ENCODE results near the gene LAP3. TPM values are rescaled to one million over a fixed set of nuclear protein-coding genes. Genes with fewer than 3 reads are reported as not detected.

The LAP3 gene
- total RNA-seq, 2 experiments from 2014 or later: 147 to 154 TPM

DNA sequence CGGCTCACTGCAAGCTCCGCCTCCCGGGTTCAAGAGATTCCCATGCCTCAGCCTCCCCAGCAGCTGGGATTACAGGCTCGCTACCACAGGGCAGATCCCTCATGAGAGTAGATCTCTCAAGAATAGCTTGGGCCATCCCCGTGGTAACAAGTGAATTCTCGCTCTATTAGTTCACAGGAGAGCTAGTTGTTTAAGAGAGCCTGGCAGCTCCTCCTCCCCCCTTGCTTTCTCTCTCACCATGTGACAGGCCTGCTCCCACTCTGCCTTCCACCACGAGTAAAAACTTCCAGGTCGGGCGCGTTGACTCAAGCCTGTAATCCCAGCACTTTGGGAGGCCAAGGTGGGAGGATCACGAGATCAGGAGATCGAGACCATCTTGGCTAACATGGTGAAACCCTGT lies 30.3 kb upstream of the LAP3 start:
- Mint-ChIP-seq H3K36me3 (ENCODE audit: low read depth) (no peaks in the 10 kb centered on the region), H3K27ac (no peak overlapping the region), H3K4me3 (no peak overlapping the region), H3K9me3 (ENCODE audit: insufficient read depth) (no peaks in the 10 kb centered on the region), H3K27me3 (ENCODE audit: low read depth) (peaks cover 20% of the 10 kb centered on the region), H3K4me1 (ENCODE audit: low read depth) (peaks cover 9% of the 10 kb centered on the region)
- no peak for ATAC-seq
- CTCF ChIA-PET: interaction anchor here (1.0 to 1.2 kb wide), 3 partner anchors 23 to 271 kb away, joined by 3 to 6 read pairs (median 4); no protein-coding TSS in a partner anchor
- POLR2A ChIA-PET: interaction anchor here (1.1 kb wide), 1 partner anchor 265 kb away, joined by 3 read pairs; the partner anchor contains the start of gene NCAPG
- DNase-seq: no peak

DNA sequence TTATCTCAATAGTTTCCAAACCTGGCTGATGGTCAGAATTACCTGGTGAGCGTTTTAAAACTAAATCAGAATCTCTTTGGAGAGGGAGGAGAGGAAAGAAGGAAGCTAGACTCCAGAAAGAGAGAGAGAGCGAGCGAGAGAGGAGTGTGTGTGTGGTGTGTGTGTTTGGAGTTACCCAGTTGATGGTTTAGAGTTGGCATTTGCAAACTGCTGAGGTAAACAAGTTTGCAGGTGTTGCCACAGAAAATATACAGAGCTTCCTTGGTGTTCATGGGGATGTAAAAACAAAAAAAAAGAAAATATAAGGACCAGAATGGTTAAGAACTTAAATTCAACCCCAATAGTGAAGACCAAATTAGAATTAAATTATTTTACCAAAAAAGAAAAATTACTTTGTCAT lies 26.4 kb upstream of the LAP3 start:
- peaks cover 14% of the 10 kb centered on the region for H3K4me1 Mint-ChIP-seq (ENCODE audit: low read depth)
- no peaks in the 10 kb centered on the region for H3K9me3 Mint-ChIP-seq (ENCODE audit: insufficient read depth)
- no peak for DNase-seq
- peaks cover 19% of the 10 kb centered on the region for H3K27me3 Mint-ChIP-seq (ENCODE audit: low read depth)
- ChIA-PET POLR2A (no interaction called here), CTCF (interaction anchor here (2.4 to 2.9 kb wide), 2 partner anchors 68 to 86 kb away, joined by 10 to 30 read pairs; no protein-coding TSS in a partner anchor)
- ATAC-seq: no peak
- no peaks in the 10 kb centered on the region for H3K36me3 Mint-ChIP-seq (ENCODE audit: low read depth)
- H3K4me3 Mint-ChIP-seq: no peak overlapping the region
- H3K27ac Mint-ChIP-seq: no peak overlapping the region

DNA sequence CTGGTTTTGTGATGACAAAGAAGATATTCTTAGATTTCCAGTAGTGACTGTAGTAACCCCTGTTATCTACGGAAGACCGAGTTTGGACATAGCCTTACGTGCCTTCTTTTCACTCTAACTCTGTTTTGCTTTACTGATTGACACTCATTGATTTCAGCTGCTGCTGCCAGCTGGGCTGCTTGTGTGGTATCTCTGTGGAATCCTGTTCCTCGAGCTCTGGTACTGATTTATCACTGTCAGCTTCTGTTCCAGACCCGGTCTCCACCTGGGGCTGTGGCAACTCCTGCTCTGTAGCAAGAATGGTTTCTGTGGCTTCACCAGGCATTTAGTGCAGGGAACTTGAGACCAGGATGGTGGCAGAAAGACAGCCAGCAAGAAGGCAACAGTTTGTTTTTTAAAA lies 24.6 kb upstream of the LAP3 start:
- Mint-ChIP-seq H3K36me3 (ENCODE audit: low read depth) (no peaks in the 10 kb centered on the region), H3K4me3 (no peak overlapping the region), H3K27ac (no peak overlapping the region), H3K9me3 (ENCODE audit: insufficient read depth) (no peaks in the 10 kb centered on the region), H3K4me1 (ENCODE audit: low read depth) (peaks cover 14% of the 10 kb centered on the region), H3K27me3 (ENCODE audit: low read depth) (peaks cover 19% of the 10 kb centered on the region)
- ATAC-seq (no peak), DNase-seq (no peak)
- ChIA-PET POLR2A (no interaction called here), CTCF (no interaction called here)

DNA sequence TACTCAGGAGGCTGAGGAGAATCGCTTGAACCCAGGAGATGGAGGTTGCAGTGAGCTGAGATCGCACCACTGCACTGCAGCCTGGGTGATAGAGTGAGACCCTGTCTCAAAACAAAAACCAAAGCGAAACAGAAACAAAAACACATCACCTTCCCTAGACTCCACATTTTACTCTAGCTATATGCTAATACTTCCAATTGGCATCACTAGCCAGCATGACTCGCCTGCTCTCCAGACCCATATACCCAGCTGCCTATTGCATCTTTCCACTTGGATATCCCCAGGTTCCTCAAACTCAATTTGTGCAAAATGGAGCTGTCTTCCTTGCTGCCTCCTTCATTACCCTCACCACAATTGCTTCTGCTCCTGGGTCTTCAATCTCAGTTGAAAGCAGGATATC lies 22.4 kb upstream of the LAP3 start:
- ATAC-seq (no peak), DNase-seq (no peak)
- no peaks in the 10 kb centered on the region for H3K9me3 Mint-ChIP-seq (ENCODE audit: insufficient read depth)
- ChIA-PET CTCF (interaction anchor here (0.7 to 1.8 kb wide), 2 partner anchors 42 to 81 kb away, joined by 3 to 6 read pairs; no protein-coding TSS in a partner anchor), POLR2A (interaction anchor here (0.6 to 2.2 kb wide), 5 partner anchors 22 to 255 kb away, joined by 3 to 7 read pairs (median 4); partner anchors contain the start of genes LAP3 and MED28)
- no peak overlapping the region for H3K27ac Mint-ChIP-seq
- H3K4me3 Mint-ChIP-seq: no peak overlapping the region
- H3K27me3 Mint-ChIP-seq (ENCODE audit: low read depth): peaks cover 19% of the 10 kb centered on the region
- peaks cover 5% of the 10 kb centered on the region for H3K4me1 Mint-ChIP-seq (ENCODE audit: low read depth)
- no peaks in the 10 kb centered on the region for H3K36me3 Mint-ChIP-seq (ENCODE audit: low read depth)

DNA sequence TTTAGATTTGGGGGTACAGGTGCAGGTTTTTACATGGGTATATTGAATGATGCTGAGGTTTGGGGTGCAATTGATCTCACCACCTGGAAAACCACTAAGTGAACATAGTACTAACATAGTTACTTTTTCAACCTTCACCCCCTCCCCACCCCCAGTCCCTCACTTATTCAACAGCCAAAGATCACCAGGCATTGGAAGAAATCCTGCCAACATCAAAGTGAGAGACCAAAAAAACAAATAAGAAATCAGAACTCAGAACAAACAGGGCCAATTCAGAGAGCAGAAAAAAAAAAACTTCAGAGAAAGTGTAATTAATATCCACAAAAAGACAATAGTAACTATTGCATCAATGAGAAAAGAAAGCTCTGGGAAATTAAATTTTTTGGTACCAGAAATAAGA lies 20.5 kb upstream of the LAP3 start:
- no peak for ATAC-seq
- Mint-ChIP-seq H3K4me3 (no peak overlapping the region), H3K4me1 (ENCODE audit: low read depth) (peaks cover 5% of the 10 kb centered on the region), H3K9me3 (ENCODE audit: insufficient read depth) (no peaks in the 10 kb centered on the region), H3K27ac (no peak overlapping the region), H3K36me3 (ENCODE audit: low read depth) (no peaks in the 10 kb centered on the region), H3K27me3 (ENCODE audit: low read depth) (peaks cover 16% of the 10 kb centered on the region)
- CTCF ChIA-PET: interaction anchor here (1.0 kb wide), 1 partner anchor 80 kb away, joined by 4 read pairs; no protein-coding TSS in a partner anchor
- POLR2A ChIA-PET: no interaction called here
- DNase-seq: no peak

DNA sequence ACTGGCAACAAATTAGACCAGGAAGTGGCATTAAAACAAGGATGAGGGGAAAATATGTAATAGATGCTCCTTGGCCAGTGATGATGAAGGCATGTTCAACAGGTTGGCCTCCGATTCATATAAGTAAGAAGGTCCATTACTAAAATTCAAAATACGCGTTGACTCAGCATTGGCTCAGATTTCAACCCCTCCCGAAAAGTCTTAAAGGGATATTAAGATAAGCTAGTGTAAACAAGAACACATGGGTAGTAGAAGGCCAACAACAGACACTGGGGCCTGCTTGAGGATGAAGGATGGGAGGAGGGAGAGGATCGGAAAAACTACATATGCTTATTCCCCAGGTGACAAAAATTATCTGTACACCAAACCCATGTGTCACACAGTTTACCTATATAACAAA lies 19.1 kb upstream of the LAP3 start:
- H3K27me3 Mint-ChIP-seq (ENCODE audit: low read depth): peaks cover 7% of the 10 kb centered on the region
- ChIA-PET CTCF (no interaction called here), POLR2A (no interaction called here)
- H3K36me3 Mint-ChIP-seq (ENCODE audit: low read depth): no peaks in the 10 kb centered on the region
- H3K27ac Mint-ChIP-seq: no peak overlapping the region
- no peak overlapping the region for H3K4me3 Mint-ChIP-seq
- no peaks in the 10 kb centered on the region for H3K9me3 Mint-ChIP-seq (ENCODE audit: insufficient read depth)
- DNase-seq (no peak), ATAC-seq (no peak)
- H3K4me1 Mint-ChIP-seq (ENCODE audit: low read depth): peaks cover 5% of the 10 kb centered on the region

DNA sequence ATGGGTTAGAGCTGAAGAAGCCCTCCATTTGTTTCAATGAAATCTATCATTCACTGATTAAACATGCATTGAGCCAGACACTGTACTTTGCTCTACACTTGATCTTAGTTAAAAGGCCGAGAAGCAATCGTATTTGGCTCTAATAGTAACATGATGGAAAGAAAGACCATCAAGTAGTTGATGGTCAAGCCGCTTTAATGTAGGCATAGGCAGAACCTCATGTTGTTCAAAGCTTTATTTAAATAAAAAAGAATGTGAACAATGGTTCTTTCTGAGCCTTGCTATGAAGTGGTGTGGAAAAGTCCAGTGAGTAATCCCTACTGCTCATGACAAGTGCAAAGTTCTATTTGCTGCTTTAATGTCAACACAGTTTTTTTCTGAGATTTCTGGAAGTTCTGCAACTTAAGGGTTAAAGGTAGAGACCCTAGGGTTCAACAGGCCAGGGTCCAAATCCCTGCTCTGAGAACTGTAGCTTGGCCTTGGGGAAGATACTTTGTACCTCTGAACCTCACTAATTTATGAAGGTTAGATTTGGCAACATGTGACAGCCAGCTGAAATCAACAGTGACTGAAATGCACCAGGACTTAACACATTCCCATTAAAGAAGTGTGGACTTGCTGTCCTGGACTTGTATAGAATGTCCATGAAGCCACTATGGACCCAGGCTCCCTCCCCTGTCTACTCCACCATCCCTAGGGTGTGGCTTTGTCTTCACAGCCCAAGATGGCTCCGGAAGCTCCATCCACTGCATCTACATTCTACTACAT lies 17.9 kb upstream of the LAP3 start:
- Mint-ChIP-seq H3K36me3 (ENCODE audit: low read depth) (no peaks in the 10 kb centered on the region), H3K4me3 (no peak overlapping the region), H3K4me1 (ENCODE audit: low read depth) (peaks cover 5% of the 10 kb centered on the region), H3K27ac (no peak overlapping the region), H3K27me3 (ENCODE audit: low read depth) (peaks cover 7% of the 10 kb centered on the region), H3K9me3 (ENCODE audit: insufficient read depth) (no peaks in the 10 kb centered on the region)
- POLR2A ChIA-PET: no interaction called here
- ATAC-seq (no peak), DNase-seq (no peak)
- CTCF ChIA-PET: no interaction called here

DNA sequence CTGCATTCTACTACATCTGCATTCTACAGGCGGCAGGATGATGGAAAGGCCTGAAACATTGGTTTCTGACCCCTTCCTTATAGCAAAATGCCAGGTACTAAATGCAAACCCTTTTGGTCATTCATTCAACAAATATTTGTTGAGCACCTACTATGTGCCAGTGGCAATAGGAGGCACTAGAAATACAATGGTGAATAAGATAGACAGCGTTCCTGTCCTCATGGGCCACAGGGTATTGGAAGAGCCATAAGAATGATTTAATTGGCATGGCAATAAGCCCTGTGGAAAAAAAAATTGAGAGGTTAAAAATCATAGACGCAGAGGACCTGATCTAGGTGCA lies 17.3 kb upstream of the LAP3 start:
- ATAC-seq: no peak
- no peak overlapping the region for H3K4me3 Mint-ChIP-seq

DNA sequence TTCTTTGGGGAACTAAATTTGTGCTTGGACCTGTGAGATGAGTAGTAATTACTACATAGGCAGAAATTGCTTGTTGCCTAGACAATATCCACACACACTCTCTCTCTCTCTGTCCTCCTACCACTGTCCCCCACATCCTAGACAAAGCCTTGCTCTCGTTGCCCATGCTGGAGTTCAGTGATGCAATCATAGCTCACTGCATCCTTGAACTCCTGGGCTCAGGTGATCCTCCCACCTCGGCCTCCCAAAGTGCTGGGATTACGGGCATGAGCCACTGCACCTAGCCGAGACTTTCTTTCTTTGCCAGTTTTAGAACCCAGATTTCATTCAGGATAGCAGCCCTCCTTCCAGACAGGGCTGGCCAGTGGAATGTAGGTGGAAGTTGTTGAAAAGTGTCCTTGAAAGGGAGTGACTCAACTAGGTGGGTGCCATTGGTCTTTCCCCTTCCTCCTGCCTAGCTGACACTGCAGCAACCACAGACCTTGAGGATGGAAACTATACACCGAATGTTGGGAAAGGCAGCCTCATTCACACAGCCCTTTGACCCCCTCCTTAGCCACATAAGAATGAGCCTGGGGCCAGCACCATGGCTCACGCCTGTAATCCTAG lies 16.8 kb upstream of the LAP3 start:
- POLR2A ChIA-PET: no interaction called here
- Mint-ChIP-seq H3K27me3 (ENCODE audit: low read depth) (peaks cover 3% of the 10 kb centered on the region), H3K9me3 (ENCODE audit: insufficient read depth) (no peaks in the 10 kb centered on the region), H3K36me3 (ENCODE audit: low read depth) (no peaks in the 10 kb centered on the region), H3K4me1 (ENCODE audit: low read depth) (no peaks in the 10 kb centered on the region), H3K27ac (no peak overlapping the region), H3K4me3 (no peak overlapping the region)
- ATAC-seq (no peak), DNase-seq (no peak)
- CTCF ChIA-PET: no interaction called here

More for the DNA sequence above, 17.3 kb upstream of the LAP3 start:
- no peak for DNase-seq
- Mint-ChIP-seq H3K36me3 (ENCODE audit: low read depth) (no peaks in the 10 kb centered on the region), H3K27me3 (ENCODE audit: low read depth) (peaks cover 7% of the 10 kb centered on the region), H3K27ac (no peak overlapping the region), H3K9me3 (ENCODE audit: insufficient read depth) (no peaks in the 10 kb centered on the region), H3K4me1 (ENCODE audit: low read depth) (peaks cover 4% of the 10 kb centered on the region)
- POLR2A ChIA-PET: no interaction called here
- CTCF ChIA-PET: no interaction called here

DNA sequence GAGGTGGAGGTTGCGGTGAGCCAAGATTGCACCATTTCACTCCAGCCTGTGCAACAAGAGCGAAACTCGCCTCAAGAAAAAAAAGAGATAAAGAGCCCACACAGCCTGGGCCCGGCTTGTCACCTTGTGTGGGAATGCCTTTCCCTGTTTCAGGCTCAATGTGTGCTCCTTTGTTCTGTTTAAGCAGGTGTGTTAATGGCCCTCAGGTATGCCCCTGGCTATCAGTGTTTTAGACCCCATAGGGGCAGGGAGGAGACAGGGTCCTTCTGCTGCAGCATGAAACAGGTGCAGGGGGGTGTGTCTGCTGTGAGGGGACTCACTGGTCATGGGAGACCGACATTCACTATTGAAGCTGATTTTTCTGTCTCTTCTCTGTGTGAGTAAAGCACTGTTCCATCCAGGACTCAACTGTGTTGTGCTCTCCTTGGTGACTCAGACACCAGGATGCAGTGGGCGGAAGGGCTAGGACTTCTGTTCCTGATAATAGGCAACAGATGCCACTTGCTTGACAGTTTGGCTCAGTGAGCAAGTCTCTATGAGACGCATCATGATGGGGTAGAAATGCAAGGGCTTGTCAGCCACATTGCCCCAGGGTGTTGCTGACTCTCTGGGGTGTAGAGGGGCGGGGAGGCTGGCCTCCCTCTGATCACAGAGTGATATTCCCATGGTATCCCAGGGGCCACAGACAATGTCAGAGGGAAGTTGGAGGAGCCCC lies 15.6 kb upstream of the LAP3 start:
- ATAC-seq: no peak
- H3K4me1 Mint-ChIP-seq (ENCODE audit: low read depth): no peaks in the 10 kb centered on the region

DNA sequence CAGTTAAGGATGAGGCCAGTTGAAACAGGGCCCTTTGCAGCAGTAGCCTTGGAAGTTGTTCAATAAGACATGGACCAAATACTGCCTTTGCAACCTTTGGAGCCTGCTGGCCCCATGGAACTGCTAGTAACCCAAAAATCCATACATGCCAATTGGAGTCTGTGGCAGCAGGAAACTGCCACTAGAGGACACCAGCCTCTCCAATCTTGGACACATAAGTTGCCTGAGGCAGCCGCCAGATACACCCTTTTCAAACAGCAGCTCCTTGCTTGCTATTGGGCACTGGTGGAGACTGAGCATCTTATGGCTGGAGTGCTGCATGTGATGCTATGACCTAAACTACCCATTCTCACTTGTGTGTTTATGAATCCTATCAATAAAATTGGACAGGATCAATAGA lies 14.8 kb upstream of the LAP3 start:
- Mint-ChIP-seq H3K4me1 (ENCODE audit: low read depth) (no peaks in the 10 kb centered on the region), H3K27ac (no peak overlapping the region), H3K36me3 (ENCODE audit: low read depth) (no peaks in the 10 kb centered on the region), H3K9me3 (ENCODE audit: insufficient read depth) (no peaks in the 10 kb centered on the region), H3K27me3 (ENCODE audit: low read depth) (peaks cover 5% of the 10 kb centered on the region), H3K4me3 (no peak overlapping the region)
- CTCF ChIA-PET: interaction anchor here (1.3 to 1.5 kb wide), 2 partner anchors 10 to 13 kb away, joined by 5 to 6 read pairs; no protein-coding TSS in a partner anchor
- DNase-seq: no peak
- no peak for ATAC-seq
- POLR2A ChIA-PET: no interaction called here

More for the DNA sequence above, 15.6 kb upstream of the LAP3 start:
- Mint-ChIP-seq H3K27me3 (ENCODE audit: low read depth) (no peaks in the 10 kb centered on the region), H3K9me3 (ENCODE audit: insufficient read depth) (no peaks in the 10 kb centered on the region), H3K4me3 (no peak overlapping the region), H3K36me3 (ENCODE audit: low read depth) (no peaks in the 10 kb centered on the region), H3K27ac (no peak overlapping the region)
- POLR2A ChIA-PET: no interaction called here
- CTCF ChIA-PET: no interaction called here
- DNase-seq: no peak

DNA sequence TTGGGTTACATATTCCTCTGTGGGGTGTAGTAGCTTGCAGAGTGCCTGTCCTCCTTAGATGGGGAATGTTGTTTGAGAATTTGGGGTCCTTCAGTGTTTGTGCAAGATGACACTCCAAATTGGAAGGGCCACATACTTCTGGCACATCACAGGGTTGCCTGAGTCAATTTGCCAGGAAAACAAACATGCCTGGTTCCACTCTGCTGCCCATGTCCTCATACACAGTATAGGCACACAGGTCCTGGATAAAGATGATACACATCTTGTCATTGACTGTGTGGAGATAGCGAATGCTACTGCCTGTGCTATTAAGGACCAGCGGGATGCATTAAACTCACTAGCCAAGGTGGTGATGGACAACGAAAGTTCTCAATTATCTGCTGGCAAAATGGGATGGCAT lies 11.2 kb upstream of the LAP3 start:
- ATAC-seq (no peak), DNase-seq (no peak)
- Mint-ChIP-seq H3K27ac (no peak overlapping the region), H3K4me1 (ENCODE audit: low read depth) (no peaks in the 10 kb centered on the region), H3K27me3 (ENCODE audit: low read depth) (peaks cover 9% of the 10 kb centered on the region), H3K36me3 (ENCODE audit: low read depth) (no peaks in the 10 kb centered on the region), H3K4me3 (no peak overlapping the region), H3K9me3 (ENCODE audit: insufficient read depth) (no peaks in the 10 kb centered on the region)
- POLR2A ChIA-PET: no interaction called here
- CTCF ChIA-PET: no interaction called here
